Heart left ventricle (tissue), 16 donors: ENCODE measurements around the gene OPCML. TPM values are rescaled to one million over a fixed set of nuclear protein-coding genes. Genes with fewer than 3 reads are reported as not detected.

Experiments
- ATAC-seq, 4 donors: fragments of 200-7000 bp; cut with Tn5 transposase; one replicate each; pipeline ENCODE4 v1.9.1; 2020 to 2022; ENCODE audit warnings: moderate library complexity in 4 of 4, mild to moderate bottlenecking in 3 of 4, moderate number of reproducible peaks in 1 of 4
- DNase-seq, 5 donors: peaks; one replicate each; pipeline ENCODE4 v3.0.0-alpha.2; 2020
- H3K27ac ChIP-seq, 12 donors: fragments of 200-600 bp; sonication (generic) in 4 of 12; one replicate each; pipeline versions ENCODE4 v1.5.0 to v1.8.0; 2016 to 2022; ENCODE audit warnings: mild to moderate bottlenecking in 2 of 12
- H3K27me3 ChIP-seq, 9 donors: fragments of 200-600 bp; sonication (generic) in 2 of 9; one replicate each; pipeline versions ENCODE4 v1.5.1 to v1.8.0; 2016 to 2022; ENCODE audit warnings: mild to moderate bottlenecking in 3 of 9
- H3K36me3 ChIP-seq, 9 donors: fragments of 200-600 bp; sonication (generic) in 2 of 9; one replicate each; pipeline versions ENCODE4 v1.5.0 to v1.8.0; 2018 to 2022; ENCODE audit warnings: mild to moderate bottlenecking in 2 of 9
- H3K4me1 ChIP-seq, 12 donors: fragments of 200-600 bp; sonication (generic) in 4 of 12; one replicate each; pipeline versions ENCODE4 v1.5.0 to v1.8.0; 2016 to 2022; ENCODE audit warnings: mild to moderate bottlenecking in 3 of 12
- H3K4me3 ChIP-seq, 12 donors: fragments of 200-600 bp; sonication (generic) in 4 of 12; one replicate each; pipeline versions ENCODE4 v1.5.0 to v1.8.0; 2017 to 2022; ENCODE audit warnings: mild to moderate bottlenecking in 9 of 12, moderate library complexity in 4 of 12
- H3K9me3 ChIP-seq, 12 donors: fragments of 200-600 bp; sonication (generic) in 4 of 12; one replicate each; pipeline versions ENCODE4 v1.5.0 to v1.8.0; 2016 to 2022; ENCODE audit warnings: mild to moderate bottlenecking in 1 of 12
- POLR2A ChIP-seq, 2 donors: fragments of 450-650 bp; IDR thresholded peaks; one replicate each; pipeline ENCODE4 v1.6.1; 2017; ENCODE audit warnings: antibody characterized with exemption in 2 of 2, mild to moderate bottlenecking in 2 of 2, moderate library complexity in 2 of 2
- WGBS, 4 donors: extraction: QIAGEN DNeasy Blood & Tissue Kit in 2 of 4; methylation state at CpG; one replicate each; pipeline versions ENCODE4 v1.1.5 to v1.1.7; 2013 to 2018; 5-methylcytosine and 5-hydroxymethylcytosine counted together
- intact Hi-C, 10 donors: fragments of 100-400 bp; cut with DNase I; formaldehyde crosslinking; loops; one replicate each; pipeline versions ENCODE4 v1.11.1 to v1.14.2; 2022
- polyA plus RNA-seq, 2 donors: library from polyadenylated mRNA; stranded (reverse); fragments of 200-250 nt; gene quantifications; one replicate each; pipeline ENCODE4 v1.2.3, GENCODE V29; 2013
- total RNA-seq, 9 donors: library from RNA; depleted of rRNA in 2 of 9; stranded (reverse); fragments of >200 nt in 2 of 9; fragmentation: NEBNext Ultra II Directional in 3 of 9; extraction: Animal tissue kit (Norgen Biotek cat#: 25700) in 3 of 9; gene quantifications; one replicate each; pipeline versions ENCODE4 v1.1.0 to v1.2.4, GENCODE V29; 2016 to 2023
- TF ChIP-seq, protein P1 (sequence below), 12 donors: fragments of 200-600 bp; sonication (generic) in 4 of 12; IDR thresholded peaks; one replicate each; pipeline versions ENCODE4 v1.5.0 to v1.8.0; 2018 to 2022; ENCODE audit warnings: antibody characterized with exemption in 12 of 12, mild to moderate bottlenecking in 5 of 12
- donor health status: ischemic (EF 13 %, LVEDD 7.1; RV severe dilation, severe dysfunction).
- donor health status: healthy with polysubstance abuse.
- donor health status: DM: no; HTN: yes; CAD: no.
- donor health status: DM: no; HTN: no; CAD: no.
- donor health status: ischemic (EF 25% LVEDD 6.9; RV normal size, moderate dysfunction).
- donor health status: ischemic (EF 25% LVEDD 5.7; RV mildly dilated, moderate dysfunction).
- donor health status: healthy.
- donor health status: DM: yes; HTN: yes; CAD: no.
- donor health status: ischemic (EF 35%, LVEDD 5.7; RV mildly dilated, moderate dysfunction).
- donor health status: nonischemic (EF 11% LVEDD 7.7; RV severe dilation, severe dysfunction).
- donor health status: DM: yes; HTN: yes; CAD: no.
- donor health status: PGD.
- donor health status: ischemic (EF 29% LVEDD 5.4; RV normal size, mild dysfunction).
- donor health status: nonischemic (EF 23%, LVEDD 6.1; RV moderate dilation, normal function).

Gene OPCML
- total and polyA plus RNA-seq, 11 donors, result 0.04 to 1.3 (median 0.23) TPM; not detected in 3

DNA sequence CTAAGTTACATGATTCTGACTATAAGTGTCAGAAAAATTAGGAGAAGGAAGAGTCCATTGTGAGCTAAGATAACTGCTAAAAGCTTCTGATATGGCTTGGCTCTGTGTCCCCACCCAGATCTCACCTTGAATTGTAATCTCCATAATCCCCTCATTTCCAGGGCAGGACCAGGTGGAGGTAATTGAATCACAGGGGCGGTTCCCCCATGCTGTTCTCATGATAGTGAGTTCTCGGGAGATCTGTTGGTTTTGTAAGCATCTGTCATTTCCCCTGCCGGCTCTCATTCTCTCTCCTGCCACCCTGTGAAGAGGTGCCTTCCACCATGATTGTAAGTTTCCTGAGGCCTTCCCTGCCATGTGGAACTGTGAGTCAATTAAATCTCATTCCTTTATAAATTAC, 230.2 kb downstream of the OPCML start:
- no peak for ATAC-seq
- no peak for DNase-seq
- TF ChIP-seq POLR2A (IDR thresholded peaks at IDR 0.05), result no peak
- TF ChIP-seq, protein P1, sequence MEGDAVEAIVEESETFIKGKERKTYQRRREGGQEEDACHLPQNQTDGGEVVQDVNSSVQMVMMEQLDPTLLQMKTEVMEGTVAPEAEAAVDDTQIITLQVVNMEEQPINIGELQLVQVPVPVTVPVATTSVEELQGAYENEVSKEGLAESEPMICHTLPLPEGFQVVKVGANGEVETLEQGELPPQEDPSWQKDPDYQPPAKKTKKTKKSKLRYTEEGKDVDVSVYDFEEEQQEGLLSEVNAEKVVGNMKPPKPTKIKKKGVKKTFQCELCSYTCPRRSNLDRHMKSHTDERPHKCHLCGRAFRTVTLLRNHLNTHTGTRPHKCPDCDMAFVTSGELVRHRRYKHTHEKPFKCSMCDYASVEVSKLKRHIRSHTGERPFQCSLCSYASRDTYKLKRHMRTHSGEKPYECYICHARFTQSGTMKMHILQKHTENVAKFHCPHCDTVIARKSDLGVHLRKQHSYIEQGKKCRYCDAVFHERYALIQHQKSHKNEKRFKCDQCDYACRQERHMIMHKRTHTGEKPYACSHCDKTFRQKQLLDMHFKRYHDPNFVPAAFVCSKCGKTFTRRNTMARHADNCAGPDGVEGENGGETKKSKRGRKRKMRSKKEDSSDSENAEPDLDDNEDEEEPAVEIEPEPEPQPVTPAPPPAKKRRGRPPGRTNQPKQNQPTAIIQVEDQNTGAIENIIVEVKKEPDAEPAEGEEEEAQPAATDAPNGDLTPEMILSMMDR (IDR thresholded peaks at IDR 0.05), result no peak
- Histone ChIP-seq H3K4me3 (no peak overlapping the region), H3K4me1 (no peaks in the 10 kb centered on the region), H3K27ac (no peak overlapping the region), H3K9me3 (no peaks in the 10 kb centered on the region), H3K27me3 (peaks cover 0 to 3% (median 0%) of the 10 kb centered on the region in 9 donors), H3K36me3 (no peaks in the 10 kb centered on the region)
- intact Hi-C loops, result no loop called here
- WGBS, 4 donors, result 26 to 41% (median 31%) methylated on average over 3 of the region's 3 CpGs

DNA sequence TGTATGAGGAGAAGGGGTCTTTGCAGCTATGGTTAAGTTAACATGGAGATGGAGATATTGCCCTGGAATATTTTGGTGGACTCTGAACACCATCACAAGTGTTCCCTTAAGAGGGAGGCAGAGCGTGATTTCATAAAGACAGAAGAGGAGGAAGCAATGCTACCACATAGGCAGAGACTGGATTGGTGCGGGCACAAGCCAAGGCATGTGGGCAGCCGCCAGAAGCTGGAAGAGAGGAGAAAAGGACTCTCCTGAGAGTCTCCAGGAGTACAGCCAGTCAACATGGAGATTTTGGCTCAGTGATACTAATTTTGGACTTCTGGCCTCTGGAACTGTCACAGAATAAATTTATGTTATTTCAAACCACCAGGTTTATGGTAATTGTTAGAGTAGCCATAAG, 231.6 kb downstream of the OPCML start:
- Histone ChIP-seq H3K36me3 (no peaks in the 10 kb centered on the region), H3K4me1 (no peaks in the 10 kb centered on the region), H3K4me3 (no peak overlapping the region), H3K27ac (no peak overlapping the region), H3K27me3 (peaks cover 0 to 3% (median 0%) of the 10 kb centered on the region in 9 donors), H3K9me3 (no peaks in the 10 kb centered on the region)
- TF ChIP-seq, protein P1 (IDR thresholded peaks at IDR 0.05), result no peak
- intact Hi-C loops, result no loop called here
- ATAC-seq (no peak), DNase-seq (no peak)
- WGBS, 4 donors, result 81 to 89% (median 82%) methylated on average over 3 of the region's 3 CpGs

DNA sequence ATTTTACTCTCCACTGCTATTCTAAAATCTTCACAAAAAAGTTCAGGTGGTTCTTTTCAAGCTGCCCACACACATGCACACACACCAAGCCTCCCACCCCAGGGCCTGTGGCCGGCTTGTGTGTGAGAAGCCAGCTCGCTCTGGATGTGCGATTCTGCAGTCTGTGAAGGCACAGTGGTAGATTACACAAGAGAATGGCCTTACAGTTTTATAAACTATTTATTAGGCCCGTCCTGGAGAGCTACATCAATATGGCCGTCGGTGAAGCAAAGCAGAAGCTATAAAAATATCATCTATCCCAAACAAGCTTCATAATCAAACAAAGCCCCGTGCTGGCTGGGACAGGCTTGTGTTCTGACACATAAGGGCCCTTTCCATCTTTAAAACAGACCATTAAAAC, 240.5 kb downstream of the OPCML start:
- no peak overlapping the region for H3K27ac ChIP-seq
- intact Hi-C loops, result no loop called here
- TF ChIP-seq, protein P1 (IDR thresholded peaks at IDR 0.05), result no peak
- TF ChIP-seq POLR2A (IDR thresholded peaks at IDR 0.05), result no peak
- no peaks in the 10 kb centered on the region for H3K9me3 ChIP-seq
- H3K4me1 ChIP-seq, result no peaks in the 10 kb centered on the region
- 65 to 79% (median 78%) methylated on average over 7 of the region's 7 CpGs for WGBS, 4 donors
- peaks cover 0 to under 1% (median 0%) of the 10 kb centered on the region in 9 donors for H3K27me3 ChIP-seq
- H3K36me3 ChIP-seq, result no peaks in the 10 kb centered on the region
- H3K4me3 ChIP-seq, result no peak overlapping the region
- DNase-seq, result no peak
- no peak for ATAC-seq

DNA sequence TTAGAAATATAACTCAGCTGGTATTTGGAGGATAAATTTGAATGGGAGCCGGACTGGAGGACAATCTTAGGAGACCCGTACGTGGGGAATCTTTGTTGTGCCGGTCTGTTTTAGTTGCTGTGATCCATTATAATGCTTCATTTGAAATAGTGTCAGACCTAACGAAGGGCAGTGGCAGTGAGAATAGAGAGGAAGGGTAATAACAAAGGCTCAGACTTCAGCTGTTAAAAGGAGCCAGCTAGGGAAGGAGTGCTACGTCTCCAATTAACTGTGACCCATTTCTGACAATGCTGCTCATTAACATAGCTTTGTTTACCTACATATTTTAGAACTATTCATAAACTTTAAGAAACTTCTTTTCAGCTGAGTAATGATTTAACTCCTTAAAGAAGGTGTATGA, 246.9 kb downstream of the OPCML start:
- TF ChIP-seq, protein P1 (IDR thresholded peaks at IDR 0.05), result no peak
- no peak for TF ChIP-seq POLR2A (IDR thresholded peaks at IDR 0.05)
- Histone ChIP-seq H3K4me3 (no peak overlapping the region), H3K36me3 (no peaks in the 10 kb centered on the region), H3K27ac (no peak overlapping the region), H3K27me3 (peaks cover 0 to 11% (median 0%) of the 10 kb centered on the region in 9 donors), H3K4me1 (no peaks in the 10 kb centered on the region), H3K9me3 (no peaks in the 10 kb centered on the region)
- ATAC-seq (no peak), DNase-seq (no peak)
- intact Hi-C loops, result no loop called here
- WGBS, 4 donors, result 76 to 82% (median 79%) methylated on average over 6 of the region's 6 CpGs
